GM19455 (cell line): Measurements from ENCODE around the gene ADGRB3.

Experiments
- ATAC-seq: cut with Tn5 transposase; IDR thresholded peaks from one replicate; pipeline ENCODE4 v1.9.1; 2021; ENCODE audit not compliant: unreplicated experiment

The ADGRB3 gene

DNA sequence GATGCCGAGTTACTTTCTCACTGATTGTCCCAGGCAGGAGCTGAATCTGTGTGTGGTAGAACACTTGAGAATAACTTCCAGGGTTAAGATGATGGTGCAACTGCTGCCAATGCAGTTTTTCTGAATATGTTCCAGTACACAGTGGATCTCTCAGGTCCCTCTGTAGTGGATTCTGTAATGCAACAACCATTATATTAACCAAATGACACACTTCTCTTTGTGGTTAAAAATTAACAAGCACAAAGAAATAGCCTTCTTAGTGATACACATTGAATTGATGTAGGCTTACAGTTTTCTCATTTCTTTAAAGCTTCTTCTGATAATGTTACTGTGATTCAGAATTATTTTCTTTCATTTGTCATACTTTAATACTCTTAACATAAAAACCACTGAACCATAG lies 383.8 kb downstream of the ADGRB3 start:
- ATAC-seq: no peak

GRCh38 chr6:69019832-69020231 lies 384.8 kb downstream of the ADGRB3 start:
- no peak for ATAC-seq

- ATAC-seq: no peak
Measured at GRCh38 chr6:69022993-69023392, 387.9 kb downstream of the ADGRB3 start.

DNA sequence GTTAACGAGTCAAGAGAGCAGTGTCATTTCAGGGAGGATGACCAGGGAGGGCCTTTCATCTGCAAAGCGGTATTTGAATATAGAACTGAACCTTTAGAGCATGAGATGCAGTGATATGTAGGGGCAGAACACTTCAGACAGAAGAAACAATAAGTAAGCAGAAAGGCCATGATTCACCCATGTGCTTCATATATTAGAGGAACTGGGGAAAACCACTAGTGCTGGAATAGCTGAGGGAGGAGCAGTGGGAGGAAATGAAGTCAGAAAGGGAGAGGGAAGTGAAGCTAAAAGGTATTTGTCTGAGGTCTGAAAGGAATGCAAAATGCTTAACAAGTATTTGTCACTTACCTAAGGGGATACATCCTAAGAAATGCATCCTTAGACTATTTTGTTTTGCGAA lies 391.2 kb downstream of the ADGRB3 start:
- ATAC-seq: no peak

DNA sequence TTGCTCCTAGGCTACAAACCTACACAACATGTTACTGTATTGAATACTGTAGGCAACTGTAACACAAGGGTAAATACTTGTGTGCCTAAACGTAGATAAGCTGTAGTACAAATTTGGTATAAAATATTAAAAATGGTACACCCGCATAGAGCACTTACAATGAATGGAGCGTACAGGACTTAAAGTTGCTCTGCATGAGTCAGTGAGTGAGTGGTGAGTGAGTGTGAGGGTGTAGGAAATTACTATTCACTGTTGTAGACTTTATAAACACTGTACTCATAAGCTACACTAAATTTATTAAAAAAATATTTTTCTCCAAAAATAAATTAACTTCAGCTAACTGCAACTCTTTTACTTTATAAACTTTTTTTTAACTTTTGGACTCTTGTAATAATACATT lies 391.6 kb downstream of the ADGRB3 start:
- ATAC-seq: no peak

DNA sequence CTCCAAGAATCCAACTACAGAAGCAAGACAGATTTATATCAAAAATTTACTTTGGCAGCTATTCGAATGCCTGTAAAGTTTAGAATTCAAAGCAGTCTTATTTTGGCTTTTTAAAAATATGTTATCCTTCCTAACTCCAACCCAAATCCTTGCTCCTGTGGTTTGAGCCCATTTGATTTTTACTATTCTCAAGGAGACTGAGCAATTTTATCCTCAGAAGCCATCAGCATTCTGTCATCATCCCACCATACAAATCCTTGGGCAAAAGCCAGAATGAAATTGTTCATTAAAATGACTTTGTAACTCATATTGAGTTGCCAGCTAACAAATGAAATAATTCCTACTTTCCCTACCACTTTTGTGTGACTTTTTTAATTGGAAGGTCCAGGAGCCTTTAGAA lies 392.8 kb downstream of the ADGRB3 start:
- no peak for ATAC-seq

GRCh38 chr6:69038841-69039240 lies 403.8 kb downstream of the ADGRB3 start:
- ATAC-seq: no peak

DNA sequence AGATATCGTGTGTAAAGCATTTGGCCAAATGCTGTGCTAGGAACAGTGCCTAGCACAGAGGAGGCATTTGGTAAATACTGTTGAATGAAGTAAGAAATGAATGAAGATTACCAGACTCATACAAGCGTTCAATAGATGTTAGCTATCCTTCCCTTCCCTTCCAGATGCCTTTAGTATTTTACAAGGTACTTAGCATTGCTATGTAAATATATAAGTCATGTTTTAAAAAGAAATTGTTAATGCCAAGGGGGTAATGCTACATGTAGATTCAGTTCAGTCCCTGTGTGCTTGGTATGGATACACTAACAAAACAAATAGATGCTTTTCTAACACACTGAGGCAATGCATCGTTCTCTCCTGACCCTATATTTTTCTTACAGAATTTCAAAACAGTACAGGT lies 407.2 kb downstream of the ADGRB3 start:
- no peak for ATAC-seq

GRCh38 chr6:69044534-69044933 lies 409.5 kb downstream of the ADGRB3 start:
- ATAC-seq: no peak

GRCh38 chr6:69059413-69059812 lies 424.3 kb downstream of the ADGRB3 start:
- ATAC-seq: no peak

- ATAC-seq: no peak
Measured at GRCh38 chr6:69061066-69061465, 426.0 kb downstream of the ADGRB3 start.

- ATAC-seq: no peak
Measured at GRCh38 chr6:69063401-69063800, 428.3 kb downstream of the ADGRB3 start.

DNA sequence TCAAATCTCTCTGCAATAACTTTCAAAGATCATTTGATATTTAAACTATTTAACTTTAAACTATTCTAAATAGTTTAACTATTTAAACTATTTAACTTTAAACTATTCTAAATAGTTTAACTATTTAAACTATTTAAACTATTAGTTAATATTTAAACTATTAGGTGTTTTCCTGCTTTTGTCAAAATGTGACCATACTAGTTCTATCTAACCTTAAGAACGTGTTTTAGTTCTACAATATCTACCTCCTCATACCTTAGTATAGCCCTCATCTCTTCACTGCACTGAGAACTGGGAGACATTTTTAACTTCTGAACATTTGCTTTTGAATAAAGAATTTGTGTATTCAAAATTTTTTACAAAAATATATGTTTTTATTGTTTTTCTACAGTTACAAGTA lies 429.1 kb downstream of the ADGRB3 start:
- ATAC-seq: no peak

DNA sequence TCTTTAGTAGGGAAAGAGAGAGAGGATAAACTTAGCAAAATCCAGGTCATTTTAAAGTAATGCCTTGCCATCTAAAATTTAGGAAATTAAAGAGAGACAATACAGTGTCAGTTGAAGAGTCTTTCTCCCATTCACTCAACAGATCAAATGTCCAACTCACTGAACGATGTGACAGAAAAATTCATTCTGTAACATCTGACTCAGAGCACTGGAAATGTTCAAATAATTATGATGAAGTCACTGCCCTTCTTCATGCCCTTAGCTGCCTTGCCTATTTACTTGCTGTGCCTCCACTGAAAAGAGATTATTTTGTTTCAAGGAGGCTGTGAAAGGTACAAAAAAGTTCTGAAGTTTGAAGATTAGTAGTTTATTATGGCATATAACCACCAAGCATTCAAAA lies 434.8 kb downstream of the ADGRB3 start:
- ATAC-seq: no peak

- no peak for ATAC-seq
Measured at GRCh38 chr6:69072796-69073195, 437.7 kb downstream of the ADGRB3 start.

GRCh38 chr6:69084746-69085335 lies 449.8 kb downstream of the ADGRB3 start:
- ATAC-seq: no peak

DNA sequence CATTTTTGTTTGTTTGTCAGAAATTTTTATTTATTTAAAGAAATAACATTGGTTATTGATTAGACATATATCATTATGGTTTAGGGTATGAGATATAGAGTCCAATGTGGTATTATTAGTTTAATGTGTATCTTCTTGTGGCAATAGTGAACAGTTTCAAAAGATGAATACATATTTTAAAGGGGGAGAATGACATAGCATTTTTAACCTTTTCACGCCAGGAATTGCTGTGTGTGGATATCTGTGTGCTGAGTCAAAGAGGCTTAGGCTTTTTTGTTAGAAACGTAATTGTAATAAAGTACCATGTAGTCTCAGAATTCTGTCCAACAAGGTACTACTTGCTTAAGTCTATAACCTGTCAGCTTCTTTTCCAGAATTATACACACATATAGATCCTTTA lies 451.6 kb downstream of the ADGRB3 start:
- no peak for ATAC-seq

DNA sequence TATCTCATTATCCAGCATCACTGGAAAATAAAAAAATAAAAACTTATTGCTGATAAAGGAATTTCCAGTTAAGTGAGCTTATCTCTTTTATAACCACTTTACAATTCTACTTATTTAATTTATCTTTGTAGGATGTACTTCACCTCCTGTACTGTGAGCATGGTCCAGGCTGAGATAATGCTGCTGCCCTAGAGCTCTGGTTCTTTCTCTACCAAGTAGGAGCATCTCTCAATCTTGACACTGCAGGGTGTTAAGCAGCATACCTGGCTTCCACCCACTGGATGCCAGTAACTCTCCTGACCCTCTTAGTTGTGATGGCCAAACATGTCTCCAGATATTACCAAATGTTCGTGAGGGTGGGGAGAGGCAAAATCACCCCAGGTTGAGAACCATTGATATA lies 454.5 kb downstream of the ADGRB3 start:
- ATAC-seq: no peak

GRCh38 chr6:69090132-69090531 lies 455.1 kb downstream of the ADGRB3 start:
- ATAC-seq: no peak

- ATAC-seq: no peak
Measured at GRCh38 chr6:69096681-69097080, 461.6 kb downstream of the ADGRB3 start.

GRCh38 chr6:69097948-69098347 lies 462.9 kb downstream of the ADGRB3 start:
- ATAC-seq: no peak

DNA sequence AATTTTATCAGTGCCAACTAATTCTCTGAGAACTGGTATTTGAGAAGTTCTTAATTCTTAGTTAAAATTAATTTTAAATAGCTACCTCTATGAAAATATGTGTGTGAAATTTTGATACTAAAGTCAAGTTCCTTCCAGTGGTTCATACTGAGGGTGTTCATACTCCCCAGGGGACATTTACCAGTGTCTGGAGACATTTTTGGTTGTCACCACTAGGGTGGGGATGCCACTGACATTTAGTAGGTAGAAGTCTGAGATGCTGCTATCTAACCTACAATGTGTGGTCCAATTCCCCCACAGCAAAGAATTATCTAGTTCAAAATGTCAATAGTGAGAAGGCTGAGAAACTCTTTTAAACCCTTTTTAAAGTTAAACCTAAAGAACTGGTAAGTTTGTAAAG lies 463.8 kb downstream of the ADGRB3 start:
- no peak for ATAC-seq

DNA sequence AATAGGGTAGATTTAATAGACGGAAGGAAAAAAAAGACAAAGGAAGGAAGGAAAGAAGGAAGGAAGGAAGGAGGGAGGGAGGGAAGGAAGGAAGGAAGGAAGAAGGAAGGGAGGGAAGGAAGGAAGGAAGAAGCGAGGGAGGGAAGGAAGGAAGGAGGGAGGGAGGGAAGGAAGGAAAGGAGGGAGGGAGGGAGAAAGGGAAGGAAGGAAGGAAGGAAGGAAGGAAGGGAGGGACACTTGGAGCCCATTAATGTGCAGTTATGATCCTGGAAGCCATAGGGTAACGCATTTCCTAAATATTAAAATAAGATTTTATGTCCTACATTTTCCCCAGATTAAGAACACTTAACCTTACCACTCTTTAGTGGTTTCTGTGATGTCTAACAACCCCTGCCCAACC lies 465.7 kb downstream of the ADGRB3 start:
- ATAC-seq: no peak

DNA sequence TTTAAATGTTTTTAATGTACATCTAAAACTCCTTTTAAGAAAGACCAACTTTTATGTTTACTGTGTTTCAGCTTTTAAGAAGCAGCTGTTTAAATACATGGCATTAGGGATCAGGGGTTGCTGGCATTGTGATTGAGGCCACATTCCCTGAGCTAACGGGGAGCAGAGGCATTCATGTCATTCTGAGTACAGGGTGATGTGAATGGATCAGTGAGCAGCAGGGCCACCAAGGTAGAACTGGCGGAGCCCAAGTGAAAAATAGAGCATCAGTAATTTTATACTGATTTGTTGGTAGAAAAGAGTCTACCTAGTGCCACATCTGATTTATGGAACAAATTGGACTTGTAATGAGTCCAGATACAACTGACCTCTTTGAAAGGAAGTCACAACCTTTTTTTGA lies 467.3 kb downstream of the ADGRB3 start:
- no peak for ATAC-seq
